BE2C (cell line): ENCODE results near the gene SH2D7.

Experiments
- DNase-seq: peaks from one replicate; pipeline ENCODE4 v3.0.0-alpha.2; 2020
- H3K27me3 ChIP-seq: fragments of 250-450 bp; sonication (Bioruptor Pico); 2 replicates; pipeline ENCODE4 v1.5.1; 2020; ENCODE audit warnings: mild to moderate bottlenecking
- H3K36me3 ChIP-seq: fragments of 250-450 bp; sonication (Bioruptor Pico); 2 replicates; pipeline ENCODE4 v1.5.1; 2020; ENCODE audit warnings: mild to moderate bottlenecking
- H3K4me1 ChIP-seq: fragments of 250-450 bp; sonication (Bioruptor Pico); 2 replicates; pipeline ENCODE4 v1.5.1; 2020
- H3K4me3 ChIP-seq: 2 replicates; pipeline ENCODE4 v1.5.1; 2011; ENCODE audit warnings: low read depth, low read length
- H3K9me3 ChIP-seq: fragments of 250-450 bp; sonication (Bioruptor Pico); 2 replicates; pipeline ENCODE4 v1.5.1; 2020
- TF ChIP-seq, protein P1 (sequence below): IDR thresholded peaks from 2 replicates; pipeline ENCODE4 v1.5.1; 2012; ENCODE audit warnings: mild to moderate bottlenecking, low read depth, low read length

Gene SH2D7

DNA sequence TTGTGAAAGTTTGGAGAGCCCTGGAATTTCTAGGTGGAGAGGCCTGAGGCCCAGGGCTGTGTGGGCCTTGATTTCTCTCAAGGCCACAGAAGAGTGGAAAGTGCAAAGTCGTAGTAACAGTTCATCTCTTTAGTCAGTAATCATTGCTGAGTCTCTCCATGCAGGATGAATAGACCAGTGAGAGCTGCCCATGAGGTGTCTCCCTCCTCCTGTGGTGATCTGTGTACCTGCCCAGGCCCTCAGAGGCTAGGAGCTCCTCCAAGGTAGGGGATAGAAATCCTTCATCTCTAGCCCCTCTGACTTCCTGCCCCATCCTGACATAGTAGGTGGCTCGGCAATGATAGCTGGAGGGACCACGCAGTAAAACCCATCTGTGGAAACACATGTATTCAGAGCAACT is 50.0 kb downstream of the SH2D7 start:
- H3K27me3 ChIP-seq: no peaks in the 10 kb centered on the region
- H3K9me3 ChIP-seq: no peaks in the 10 kb centered on the region
- DNase-seq: no peak
- TF ChIP-seq, protein P1, sequence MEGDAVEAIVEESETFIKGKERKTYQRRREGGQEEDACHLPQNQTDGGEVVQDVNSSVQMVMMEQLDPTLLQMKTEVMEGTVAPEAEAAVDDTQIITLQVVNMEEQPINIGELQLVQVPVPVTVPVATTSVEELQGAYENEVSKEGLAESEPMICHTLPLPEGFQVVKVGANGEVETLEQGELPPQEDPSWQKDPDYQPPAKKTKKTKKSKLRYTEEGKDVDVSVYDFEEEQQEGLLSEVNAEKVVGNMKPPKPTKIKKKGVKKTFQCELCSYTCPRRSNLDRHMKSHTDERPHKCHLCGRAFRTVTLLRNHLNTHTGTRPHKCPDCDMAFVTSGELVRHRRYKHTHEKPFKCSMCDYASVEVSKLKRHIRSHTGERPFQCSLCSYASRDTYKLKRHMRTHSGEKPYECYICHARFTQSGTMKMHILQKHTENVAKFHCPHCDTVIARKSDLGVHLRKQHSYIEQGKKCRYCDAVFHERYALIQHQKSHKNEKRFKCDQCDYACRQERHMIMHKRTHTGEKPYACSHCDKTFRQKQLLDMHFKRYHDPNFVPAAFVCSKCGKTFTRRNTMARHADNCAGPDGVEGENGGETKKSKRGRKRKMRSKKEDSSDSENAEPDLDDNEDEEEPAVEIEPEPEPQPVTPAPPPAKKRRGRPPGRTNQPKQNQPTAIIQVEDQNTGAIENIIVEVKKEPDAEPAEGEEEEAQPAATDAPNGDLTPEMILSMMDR: no peak
- no peak overlapping the region for H3K4me3 ChIP-seq
- H3K36me3 ChIP-seq: no peaks in the 10 kb centered on the region
- no peaks in the 10 kb centered on the region; the same call in 1 of the 2 replicates for H3K4me1 ChIP-seq

DNA sequence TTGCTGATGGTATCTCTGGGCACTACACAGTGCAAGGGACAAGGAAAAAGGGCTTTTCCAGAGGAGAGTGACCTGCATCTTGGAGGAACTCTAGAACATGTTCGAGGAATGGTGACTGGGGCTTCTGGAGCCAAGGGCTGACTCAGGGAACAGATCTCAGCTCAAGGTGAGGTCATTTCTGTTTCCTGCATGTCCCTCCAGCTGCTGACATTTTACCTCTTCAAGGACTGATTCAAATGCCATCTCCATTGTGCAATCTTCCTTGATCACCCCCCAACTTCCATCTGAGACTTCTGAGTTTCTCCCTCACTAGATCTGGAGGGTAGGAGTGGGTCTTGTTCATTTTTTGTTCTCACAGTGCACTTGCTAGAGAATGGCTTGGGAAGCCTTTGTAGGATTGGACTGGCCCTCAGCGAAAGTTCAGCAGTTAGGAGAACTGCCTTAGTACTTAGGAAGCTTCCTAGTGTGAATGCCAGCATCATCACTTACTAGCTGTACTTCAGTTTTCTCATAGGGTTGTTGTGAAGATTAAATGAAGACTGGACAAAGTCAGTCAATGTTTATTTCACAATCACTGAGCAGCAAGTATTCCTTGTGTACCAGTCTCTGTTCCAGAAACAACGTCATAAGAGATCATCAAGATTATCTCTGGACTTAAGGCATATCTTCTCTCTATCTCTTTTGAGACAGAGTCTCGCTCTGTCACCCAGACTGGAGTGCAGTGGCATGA is 54.2 kb downstream of the SH2D7 start:
- H3K4me3 ChIP-seq: no peak overlapping the region
- TF ChIP-seq, protein P1: no peak
- DNase-seq: no peak

DNA sequence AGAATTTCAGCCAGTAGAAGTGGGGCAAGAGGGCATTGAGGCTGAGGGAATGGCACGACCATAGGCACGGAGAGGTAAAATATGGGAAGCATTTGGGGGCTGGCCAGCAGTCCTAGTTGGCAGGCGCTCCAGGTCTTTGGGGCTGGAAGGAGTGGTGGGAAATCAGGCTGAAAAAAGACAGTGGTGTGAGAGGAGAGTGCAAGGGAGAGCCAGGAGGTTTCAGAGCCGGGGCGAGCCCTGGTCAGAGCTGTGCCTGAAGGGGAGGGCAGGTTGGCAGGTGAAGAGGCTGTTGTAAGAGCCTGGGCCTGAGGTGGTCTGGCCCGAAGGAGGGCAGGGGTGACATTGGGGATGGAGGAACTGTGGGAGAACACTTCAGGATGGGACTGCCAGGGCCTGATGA is 55.2 kb downstream of the SH2D7 start:
- H3K4me1 ChIP-seq: no peaks in the 10 kb centered on the region
- no peaks in the 10 kb centered on the region; the same call in 1 of the 2 replicates for H3K36me3 ChIP-seq
- no peak for DNase-seq
- H3K4me3 ChIP-seq: no peak overlapping the region
- no peaks in the 10 kb centered on the region for H3K9me3 ChIP-seq
- TF ChIP-seq, protein P1: no peak
- no peaks in the 10 kb centered on the region for H3K27me3 ChIP-seq

More for the DNA sequence above, 54.2 kb downstream of the SH2D7 start:
- Histone ChIP-seq H3K4me1 (no peaks in the 10 kb centered on the region), H3K36me3 (no peaks in the 10 kb centered on the region; the same call in 1 of the 2 replicates), H3K9me3 (no peaks in the 10 kb centered on the region), H3K27me3 (no peaks in the 10 kb centered on the region)

DNA sequence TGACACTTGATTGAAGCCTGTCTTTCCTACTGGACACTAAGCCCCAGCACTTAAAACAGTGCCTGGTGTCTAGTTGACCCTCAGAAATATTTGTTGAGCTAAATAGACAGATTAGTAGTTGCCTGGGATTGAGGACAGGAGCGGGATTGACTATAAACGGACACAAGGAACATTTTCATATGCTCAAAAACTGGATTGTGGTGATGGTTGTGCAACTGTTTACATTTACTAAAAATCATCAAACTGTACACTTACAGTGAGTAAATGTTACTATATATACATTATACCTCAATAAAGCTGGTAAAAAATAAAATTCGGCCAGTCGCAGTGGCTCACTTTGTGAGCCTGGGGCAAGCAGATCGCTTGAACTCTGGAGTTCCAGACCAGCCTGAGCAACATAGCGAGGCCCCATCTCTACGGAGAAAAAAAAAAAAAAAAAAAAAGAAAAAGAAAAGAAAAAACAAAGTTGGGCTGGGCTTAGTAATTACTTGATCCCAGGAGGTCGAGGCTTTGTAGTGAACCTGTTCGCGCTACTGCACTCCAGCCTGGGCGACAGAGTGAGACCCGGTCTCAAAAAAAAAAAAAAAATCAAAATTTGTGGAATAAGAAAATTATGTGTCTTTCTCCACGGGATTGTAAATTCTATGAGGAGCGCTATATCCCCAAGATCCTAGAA is 56.2 kb downstream of the SH2D7 start:
- H3K4me3 ChIP-seq: peak overlapping the region; percentile 90
- no peaks in the 10 kb centered on the region; the same call in 1 of the 2 replicates for H3K36me3 ChIP-seq
- TF ChIP-seq, protein P1: no peak
- no peaks in the 10 kb centered on the region for H3K27me3 ChIP-seq
- H3K4me1 ChIP-seq: no peaks in the 10 kb centered on the region
- H3K9me3 ChIP-seq: no peaks in the 10 kb centered on the region
- no peak for DNase-seq

DNA sequence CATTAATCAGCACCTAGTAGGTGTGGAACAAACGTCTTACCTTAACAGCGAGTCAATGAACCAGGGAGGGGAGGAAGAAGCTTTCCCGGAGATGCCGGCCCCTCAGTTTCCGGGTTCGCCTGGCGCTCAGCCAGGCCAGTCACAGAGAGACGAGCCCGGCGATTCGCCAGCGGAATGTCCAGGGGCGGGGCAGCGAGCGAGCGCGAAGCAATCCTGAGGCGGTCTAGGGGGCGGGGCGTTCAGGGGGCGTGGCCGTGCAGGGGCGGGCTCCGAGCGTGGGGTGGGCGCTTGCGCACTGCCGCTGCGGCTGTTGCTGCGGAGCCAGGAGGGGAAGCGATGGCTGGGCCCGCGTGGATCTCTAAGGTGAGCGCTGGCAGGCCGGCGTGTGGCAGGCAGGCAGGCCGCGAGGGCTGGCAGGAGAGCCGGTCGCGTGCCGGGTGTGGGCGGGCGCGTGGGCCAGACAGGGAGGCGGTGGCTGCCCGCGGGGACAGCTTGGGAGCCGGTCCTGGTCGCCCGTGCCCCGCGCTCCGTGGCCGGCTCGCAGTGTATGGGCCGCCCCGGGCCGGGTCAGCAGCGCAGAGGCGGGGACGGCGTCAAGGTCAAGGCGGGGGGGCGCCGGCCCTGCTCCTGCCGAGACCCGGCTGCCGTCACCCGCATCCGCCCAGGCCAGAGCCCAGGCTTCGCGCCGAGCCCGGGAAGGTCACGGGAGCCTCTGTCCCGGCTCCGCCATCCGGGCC is 56.9 kb downstream of the SH2D7 start, which contains the start of gene IDH3A:
TSS of gene IDH3A (plus strand) at position 295 of the 737 bp plus-strand sequence. CDS start at position 337, 42 bp downstream.
- Histone ChIP-seq H3K36me3 (no peaks in the 10 kb centered on the region; the same call in 1 of the 2 replicates), H3K4me1 (no peaks in the 10 kb centered on the region), H3K27me3 (no peaks in the 10 kb centered on the region), H3K9me3 (no peaks in the 10 kb centered on the region), H3K4me3 (peak within 1 kb of the TSS; percentile 90)
- TF ChIP-seq, protein P1: no peak
- peak; percentile 100 for DNase-seq
